Activated T-helper 17 cell treated with anti-CD3 and anti-CD28 coated beads, Interleukin-2, amount 50 U/mL, for 72 hours (primary cell): ENCODE measurements around the gene RELA. TPM values are rescaled to one million over a fixed set of nuclear protein-coding genes. Genes with fewer than 3 reads are reported as not detected.

Source experiments
- ATAC-seq: fragments of 150-1000 bp; cut with Tn5 transposase; replicated peaks from 2 replicates; pipeline ENCODE4 v1.10.0; 2021; ENCODE audit warnings: mild to moderate bottlenecking, moderate library complexity
- H3K27ac Mint-ChIP-seq: one replicate; pipeline ENCODE4 v1.8.0; 2022; ENCODE audit warnings: mixed read lengths
- H3K27me3 Mint-ChIP-seq: one replicate; pipeline ENCODE4 v1.8.0; 2022; ENCODE audit warnings: mixed read lengths
- H3K36me3 Mint-ChIP-seq: one replicate; pipeline ENCODE4 v1.8.0; 2022; ENCODE audit warnings: low read depth, mild to moderate bottlenecking, mixed read lengths
- H3K4me1 Mint-ChIP-seq: one replicate; pipeline ENCODE4 v1.8.0; 2022; ENCODE audit warnings: mixed read lengths
- H3K4me3 Mint-ChIP-seq: one replicate; pipeline ENCODE4 v1.8.0; 2022; ENCODE audit warnings: mild to moderate bottlenecking, mixed read lengths
- H3K9me3 Mint-ChIP-seq: one replicate; pipeline ENCODE4 v1.8.0; 2022; ENCODE audit warnings: mixed read lengths
- total RNA-seq, 2 donors: library from RNA; stranded (reverse); gene quantifications; one replicate each; pipeline ENCODE4 v1.2.3, GENCODE V29; 2022

The RELA gene
- total RNA-seq, 2 donors from 2014 or later, result 82.5 to 150 TPM

- Mint-ChIP-seq H3K27ac (no peak overlapping the region), H3K36me3 (peaks cover 75% of the 10 kb centered on the region), H3K9me3 (no peaks in the 10 kb centered on the region), H3K27me3 (no peaks in the 10 kb centered on the region), H3K4me3 (no peak overlapping the region), H3K4me1 (no peaks in the 10 kb centered on the region)
- no peak for ATAC-seq
Measured at GRCh38 chr11:65622011-65622410, 40.7 kb downstream of the RELA start.

GRCh38 chr11:65621460-65621859 is 41.3 kb downstream of the RELA start:
- Mint-ChIP-seq H3K4me3 (no peak overlapping the region), H3K4me1 (peaks cover 5% of the 10 kb centered on the region), H3K27ac (no peak overlapping the region), H3K9me3 (no peaks in the 10 kb centered on the region), H3K27me3 (no peaks in the 10 kb centered on the region), H3K36me3 (peaks cover 75% of the 10 kb centered on the region)
- no peak for ATAC-seq

- Mint-ChIP-seq H3K27me3 (no peaks in the 10 kb centered on the region), H3K4me3 (no peak overlapping the region), H3K27ac (no peak overlapping the region), H3K4me1 (peaks cover 8% of the 10 kb centered on the region), H3K36me3 (peaks cover 71% of the 10 kb centered on the region), H3K9me3 (no peaks in the 10 kb centered on the region)
- ATAC-seq, result no peak
Measured at GRCh38 chr11:65620666-65621065, 42.0 kb downstream of the RELA start.

GRCh38 chr11:65619281-65619928 is 43.3 kb downstream of the RELA start:
- Mint-ChIP-seq H3K4me3 (no peak overlapping the region), H3K27ac (no peak overlapping the region), H3K27me3 (no peaks in the 10 kb centered on the region), H3K36me3 (peaks cover 77% of the 10 kb centered on the region), H3K4me1 (peaks cover 8% of the 10 kb centered on the region), H3K9me3 (no peaks in the 10 kb centered on the region)
- ATAC-seq, result no peak

DNA sequence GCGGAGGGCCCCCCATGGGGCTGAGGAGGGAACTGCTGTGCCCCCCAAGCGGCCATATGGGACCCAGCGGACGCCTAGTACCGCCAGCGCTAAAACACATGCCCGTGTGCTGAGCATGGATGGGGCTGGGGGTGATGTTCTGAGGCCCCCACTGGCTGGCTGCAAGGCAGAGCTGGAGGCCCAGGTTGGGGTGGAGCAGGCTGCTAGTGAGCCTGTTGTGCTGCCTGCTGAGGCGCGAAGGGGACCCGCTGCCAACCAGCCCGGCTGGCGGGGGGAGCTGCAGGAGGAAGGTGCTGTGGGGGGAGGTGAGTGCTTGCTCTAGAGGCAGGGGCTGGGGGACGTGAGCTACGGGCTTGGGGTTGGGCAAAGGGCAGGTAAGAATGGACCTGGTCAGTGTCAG is 44.0 kb downstream of the RELA start:
- Mint-ChIP-seq H3K9me3 (no peaks in the 10 kb centered on the region), H3K4me1 (peaks cover 8% of the 10 kb centered on the region), H3K27me3 (no peaks in the 10 kb centered on the region), H3K4me3 (no peak overlapping the region), H3K27ac (no peak overlapping the region), H3K36me3 (peaks cover 79% of the 10 kb centered on the region)
- no peak for ATAC-seq

DNA sequence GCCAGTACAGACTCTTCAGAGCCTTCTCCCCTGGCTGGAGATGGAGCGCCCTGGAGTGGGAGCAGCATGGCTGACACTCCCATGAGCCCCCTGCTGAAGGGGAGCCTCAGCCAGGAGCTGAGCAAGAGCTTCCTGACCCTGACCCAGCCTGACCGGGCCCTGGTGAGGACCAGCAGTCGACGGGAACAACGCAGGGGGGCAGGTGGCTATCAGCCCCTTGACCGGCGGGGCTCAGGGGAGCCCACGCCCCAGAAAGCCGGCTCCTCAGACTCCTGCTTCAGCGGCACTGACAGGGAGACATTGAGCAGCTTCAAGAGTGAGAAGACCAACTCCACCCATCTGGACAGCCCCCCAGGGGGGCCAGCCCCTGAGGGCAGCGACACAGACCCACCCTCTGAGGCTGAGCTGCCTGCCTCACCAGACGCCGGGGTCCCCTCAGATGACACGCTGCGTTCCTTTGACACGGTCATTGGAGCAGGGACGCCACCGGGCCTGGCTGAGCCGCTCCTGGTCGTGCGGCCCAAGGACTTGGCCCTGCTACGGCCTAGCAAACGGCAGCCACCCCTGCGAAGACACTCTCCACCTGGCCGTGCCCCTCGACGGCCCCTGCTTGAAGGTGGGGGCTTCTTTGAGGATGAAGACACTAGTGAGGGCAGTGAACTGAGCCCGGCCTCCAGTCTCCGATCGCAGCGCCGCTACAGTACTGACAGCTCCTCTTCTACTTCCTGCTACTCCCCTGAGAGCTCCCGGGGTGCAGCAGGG is 44.5 kb downstream of the RELA start:
- no peak for ATAC-seq
- H3K4me3 Mint-ChIP-seq, result peak overlapping the region; percentile 96
- no peak overlapping the region for H3K27ac Mint-ChIP-seq
- no peaks in the 10 kb centered on the region for H3K9me3 Mint-ChIP-seq
- no peaks in the 10 kb centered on the region for H3K27me3 Mint-ChIP-seq
- peaks cover 8% of the 10 kb centered on the region for H3K4me1 Mint-ChIP-seq
- peaks cover 80% of the 10 kb centered on the region for H3K36me3 Mint-ChIP-seq

GRCh38 chr11:65617136-65617850 is 45.4 kb downstream of the RELA start:
- H3K4me1 Mint-ChIP-seq, result peaks cover 11% of the 10 kb centered on the region
- peak overlapping the region; percentile 96 for H3K4me3 Mint-ChIP-seq
- H3K27me3 Mint-ChIP-seq, result no peaks in the 10 kb centered on the region
- H3K9me3 Mint-ChIP-seq, result no peaks in the 10 kb centered on the region
- H3K36me3 Mint-ChIP-seq, result peaks cover 80% of the 10 kb centered on the region
- ATAC-seq, result no peak
- peak overlapping the region; percentile 93 for H3K27ac Mint-ChIP-seq

- Mint-ChIP-seq H3K4me3 (peak overlapping the region; percentile 96), H3K4me1 (peaks cover 15% of the 10 kb centered on the region)
- no peak for ATAC-seq
Measured at GRCh38 chr11:65616575-65617001, 46.1 kb downstream of the RELA start.

GRCh38 chr11:65615950-65616574 is 46.7 kb downstream of the RELA start:
- Mint-ChIP-seq H3K4me1 (peaks cover 15% of the 10 kb centered on the region), H3K4me3 (peak overlapping the region; percentile 96), H3K36me3 (peaks cover 81% of the 10 kb centered on the region), H3K27me3 (no peaks in the 10 kb centered on the region), H3K9me3 (no peaks in the 10 kb centered on the region), H3K27ac (peak overlapping the region; percentile 93)
- no peak for ATAC-seq

More at GRCh38 chr11:65616575-65617001, 46.1 kb downstream of the RELA start:
- H3K36me3 Mint-ChIP-seq, result peaks cover 80% of the 10 kb centered on the region
- H3K9me3 Mint-ChIP-seq, result no peaks in the 10 kb centered on the region
- peak overlapping the region; percentile 93 for H3K27ac Mint-ChIP-seq
- H3K27me3 Mint-ChIP-seq, result no peaks in the 10 kb centered on the region

- peak within 1 kb of the TSS; percentile 96 for H3K4me3 Mint-ChIP-seq
- H3K36me3 Mint-ChIP-seq, result peaks cover 86% of the 10 kb centered on the region
- peak; percentile 91 for ATAC-seq
- H3K9me3 Mint-ChIP-seq, result no peaks in the 10 kb centered on the region
- no peaks in the 10 kb centered on the region for H3K27me3 Mint-ChIP-seq
- peak within 1 kb of the TSS; percentile 93 for H3K27ac Mint-ChIP-seq
- H3K4me1 Mint-ChIP-seq, result peaks cover 18% of the 10 kb centered on the region
Measured at GRCh38 chr11:65615229-65615949, 47.3 kb downstream of the RELA start, which contains the start of gene PCNX3. Gene PCNX3 (plus strand): TSS chr11:65615776. CDS start chr11:65616312, 536 bp downstream.

GRCh38 chr11:65613091-65613928 is 49.4 kb downstream of the RELA start:
- H3K9me3 Mint-ChIP-seq, result no peaks in the 10 kb centered on the region
- no peak for ATAC-seq
- H3K27me3 Mint-ChIP-seq, result no peaks in the 10 kb centered on the region
- peak overlapping the region; percentile 96 for H3K4me3 Mint-ChIP-seq
- H3K36me3 Mint-ChIP-seq, result peaks cover 90% of the 10 kb centered on the region
- H3K27ac Mint-ChIP-seq, result peak overlapping the region; percentile 97
- H3K4me1 Mint-ChIP-seq, result peaks cover 23% of the 10 kb centered on the region

- Mint-ChIP-seq H3K4me3 (peak overlapping the region; percentile 96), H3K27ac (peak overlapping the region; percentile 97), H3K36me3 (peaks cover 92% of the 10 kb centered on the region), H3K9me3 (no peaks in the 10 kb centered on the region), H3K4me1 (peaks cover 23% of the 10 kb centered on the region), H3K27me3 (no peaks in the 10 kb centered on the region)
- no peak for ATAC-seq
Measured at GRCh38 chr11:65612691-65613090, 50.0 kb downstream of the RELA start.
